Nucleus accumbens (tissue), 56 donors: ENCODE data around the gene TP53TG5.

Experiments used
- DNase-seq, 56 donors: peaks; one replicate each; lab custom pipeline; 2025; lab: John Stamatoyannopoulos, UW

TP53TG5 gene

GRCh38 chr20:45347936-45348778 lies 30.0 kb downstream of the TP53TG5 start, which contains the start of gene SDC4:
Gene SDC4 (minus strand): TSS chr20:45348424. CDS start chr20:45348384, 40 bp downstream.
- peak in 28 of 56 donors; percentile 7 to 79 (median 34) for DNase-seq

DNA sequence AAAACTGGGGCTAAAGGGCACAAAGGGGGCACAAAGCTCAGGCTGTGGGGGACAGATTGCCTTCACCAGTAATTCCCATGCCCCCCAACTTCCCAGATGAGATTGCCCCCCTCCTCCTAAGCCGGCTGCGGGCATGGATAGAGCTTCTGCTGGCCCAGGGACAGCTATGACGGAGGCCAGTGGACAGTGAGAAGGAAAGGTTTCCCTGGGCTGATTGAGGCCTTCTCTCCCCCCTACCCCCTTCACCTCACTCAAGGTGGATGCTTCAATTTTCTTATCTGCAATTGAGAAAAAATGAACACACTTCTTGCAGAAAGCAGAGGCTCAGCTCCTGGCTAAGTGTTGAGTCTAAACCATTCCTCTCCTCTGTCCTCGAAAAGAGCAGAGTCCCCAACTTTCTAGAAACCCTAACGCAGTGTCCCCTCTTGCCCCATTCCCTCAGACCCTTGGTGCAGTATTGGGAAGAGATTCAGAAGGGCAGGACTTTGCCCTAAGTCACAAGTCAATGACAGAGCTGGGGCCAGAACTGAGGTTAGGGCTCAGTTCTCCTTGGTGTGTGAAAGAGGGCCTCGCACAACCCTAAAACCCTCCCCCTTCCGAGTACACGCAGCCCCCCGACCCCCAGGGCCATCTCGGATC lies 30.7 kb downstream of the TP53TG5 start:
- no peak for DNase-seq

GRCh38 chr20:45346851-45347250 lies 31.3 kb downstream of the TP53TG5 start:
- DNase-seq: no peak

DNA sequence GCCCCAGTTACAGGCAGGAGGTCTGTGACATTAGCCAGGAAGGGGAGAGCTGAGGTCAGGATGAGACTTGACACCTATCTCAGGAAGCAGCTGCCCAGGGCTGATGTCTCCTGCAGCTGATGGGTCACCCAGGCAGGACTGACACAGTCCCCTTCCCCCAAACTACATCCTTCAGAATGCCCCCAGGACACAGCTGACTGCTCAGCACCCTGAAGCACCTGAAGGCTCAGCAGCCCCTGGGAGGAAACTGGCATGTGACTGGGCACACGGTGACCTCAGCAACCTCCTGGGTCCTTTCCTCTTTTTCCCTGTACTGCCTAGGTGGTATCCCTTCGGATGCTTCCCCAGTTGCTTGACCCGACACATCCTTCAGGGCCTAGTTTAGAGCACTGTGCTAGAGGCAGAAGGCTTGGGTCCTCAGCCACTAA lies 31.8 kb downstream of the TP53TG5 start:
- no peak for DNase-seq

- DNase-seq: peak in 1 of 56 donors; percentile 23
These were observed 32.8 kb downstream of the TP53TG5 start for GRCh38 chr20:45345104-45345936.

DNA sequence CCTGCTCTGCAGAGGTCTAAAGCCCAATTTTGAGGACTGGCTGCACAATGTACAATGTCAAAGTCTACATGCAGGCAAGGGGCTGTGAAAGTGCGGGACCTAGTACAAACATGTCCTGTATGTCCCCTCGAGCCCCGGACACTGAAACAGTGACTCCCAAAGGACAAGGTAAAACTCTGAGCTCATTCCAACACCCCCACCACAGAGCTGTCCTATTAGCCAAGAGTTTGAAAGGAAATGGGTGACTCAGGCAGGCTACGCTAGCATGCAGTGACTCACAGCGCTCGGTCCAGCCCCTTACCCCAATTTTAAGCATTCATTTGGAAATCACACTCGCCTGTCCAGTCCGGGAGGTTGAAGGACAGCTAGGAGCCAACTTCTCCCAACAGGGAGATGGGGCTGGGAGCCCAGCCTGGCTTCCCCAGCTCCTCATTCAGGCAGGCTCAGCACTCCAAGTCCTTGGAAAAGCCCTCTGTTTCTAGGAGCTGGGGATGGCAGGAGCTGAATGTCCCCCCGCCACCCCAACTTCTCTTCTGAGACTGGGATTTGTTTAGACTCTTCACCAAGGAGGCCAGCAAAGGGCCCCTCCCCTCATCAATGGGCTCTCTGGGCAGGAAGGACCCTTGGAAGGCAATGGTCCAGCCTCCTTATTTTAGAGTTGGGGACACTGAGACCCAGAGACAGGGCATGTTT lies 33.8 kb downstream of the TP53TG5 start:
- peak in 37 of 56 donors; percentile 9 to 73 (median 39) for DNase-seq

DNA sequence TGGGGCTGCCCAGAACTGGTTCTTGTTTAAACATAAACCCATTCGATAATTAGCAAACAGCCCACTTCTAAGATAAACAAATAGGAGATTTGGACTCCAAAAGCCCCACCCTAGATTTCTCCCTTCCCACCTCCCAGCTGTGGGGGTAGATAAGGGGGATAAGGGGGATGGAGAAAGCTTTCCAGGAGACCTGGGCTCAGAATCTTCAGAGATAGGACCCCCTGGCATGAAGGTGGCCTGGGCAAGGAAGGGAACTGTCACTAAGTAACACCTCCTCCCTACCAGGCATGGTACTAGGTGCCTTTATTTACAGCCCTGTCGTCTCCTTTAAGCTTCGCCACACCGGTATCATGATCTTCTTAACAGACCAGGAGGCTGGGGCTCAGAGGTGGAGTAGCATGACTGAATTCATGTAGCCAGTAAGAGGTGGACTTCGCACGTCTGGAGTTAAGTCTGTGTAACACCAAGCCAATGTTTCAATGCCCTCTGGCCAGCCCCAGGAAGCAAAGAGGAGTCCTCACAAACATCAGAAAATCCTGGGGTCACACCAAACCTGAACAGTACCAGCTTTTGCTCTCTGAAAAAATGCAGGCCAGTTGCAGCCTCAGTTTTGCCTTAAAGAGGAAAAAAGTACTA lies 34.5 kb downstream of the TP53TG5 start:
- no peak for DNase-seq

- DNase-seq: peak in 1 of 56 donors; percentile 9
These were observed 35.1 kb downstream of the TP53TG5 start for GRCh38 chr20:45342855-45343531.

GRCh38 chr20:45341939-45342854 lies 35.9 kb downstream of the TP53TG5 start:
- DNase-seq: peak in 45 of 56 donors; percentile 8 to 72 (median 42)

GRCh38 chr20:45341579-45341938 lies 36.6 kb downstream of the TP53TG5 start:
- DNase-seq: peak in 1 of 56 donors; percentile 16

- no peak for DNase-seq
These were observed 37.2 kb downstream of the TP53TG5 start for GRCh38 chr20:45340951-45341350.

GRCh38 chr20:45340236-45340847 lies 37.8 kb downstream of the TP53TG5 start:
- DNase-seq: no peak

DNA sequence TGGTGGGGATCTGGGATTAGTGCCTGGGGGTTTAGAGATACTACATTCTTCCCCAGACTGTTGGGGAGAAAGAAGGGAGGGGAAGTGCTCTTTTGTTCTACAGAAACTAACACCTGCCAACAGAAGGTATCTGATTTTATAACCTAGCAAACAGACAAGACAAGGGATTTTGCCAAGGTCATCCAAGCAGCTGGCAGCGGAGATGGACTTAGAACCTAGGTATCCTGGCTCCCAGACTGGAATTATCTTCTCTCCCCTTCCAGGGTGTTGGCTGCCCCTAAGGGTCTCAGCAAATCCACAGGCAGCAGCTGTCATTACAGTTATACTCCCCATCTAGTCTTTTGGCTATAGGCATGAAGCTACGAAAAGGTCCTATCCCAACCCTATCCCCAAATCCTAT lies 38.3 kb downstream of the TP53TG5 start:
- no peak for DNase-seq

DNA sequence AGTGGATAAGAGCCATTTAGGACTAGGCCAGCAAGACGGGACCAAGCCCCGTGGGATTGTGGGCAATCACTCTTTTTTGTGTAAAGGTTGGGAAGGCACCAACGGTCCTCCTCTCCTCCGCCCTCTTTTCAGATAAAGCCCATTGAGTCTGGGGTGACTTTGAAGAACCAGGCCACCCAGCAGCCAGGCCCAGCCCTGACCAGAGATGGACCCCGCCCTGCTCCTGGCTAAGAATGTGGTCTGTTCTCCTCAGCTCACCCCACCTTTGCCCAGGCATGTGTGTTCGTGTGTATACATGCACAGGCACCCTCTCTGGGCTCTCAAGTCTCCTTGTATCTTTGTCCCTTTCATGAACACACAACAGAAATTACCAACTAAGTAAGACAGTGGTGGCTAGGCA lies 39.0 kb downstream of the TP53TG5 start:
- no peak for DNase-seq

DNA sequence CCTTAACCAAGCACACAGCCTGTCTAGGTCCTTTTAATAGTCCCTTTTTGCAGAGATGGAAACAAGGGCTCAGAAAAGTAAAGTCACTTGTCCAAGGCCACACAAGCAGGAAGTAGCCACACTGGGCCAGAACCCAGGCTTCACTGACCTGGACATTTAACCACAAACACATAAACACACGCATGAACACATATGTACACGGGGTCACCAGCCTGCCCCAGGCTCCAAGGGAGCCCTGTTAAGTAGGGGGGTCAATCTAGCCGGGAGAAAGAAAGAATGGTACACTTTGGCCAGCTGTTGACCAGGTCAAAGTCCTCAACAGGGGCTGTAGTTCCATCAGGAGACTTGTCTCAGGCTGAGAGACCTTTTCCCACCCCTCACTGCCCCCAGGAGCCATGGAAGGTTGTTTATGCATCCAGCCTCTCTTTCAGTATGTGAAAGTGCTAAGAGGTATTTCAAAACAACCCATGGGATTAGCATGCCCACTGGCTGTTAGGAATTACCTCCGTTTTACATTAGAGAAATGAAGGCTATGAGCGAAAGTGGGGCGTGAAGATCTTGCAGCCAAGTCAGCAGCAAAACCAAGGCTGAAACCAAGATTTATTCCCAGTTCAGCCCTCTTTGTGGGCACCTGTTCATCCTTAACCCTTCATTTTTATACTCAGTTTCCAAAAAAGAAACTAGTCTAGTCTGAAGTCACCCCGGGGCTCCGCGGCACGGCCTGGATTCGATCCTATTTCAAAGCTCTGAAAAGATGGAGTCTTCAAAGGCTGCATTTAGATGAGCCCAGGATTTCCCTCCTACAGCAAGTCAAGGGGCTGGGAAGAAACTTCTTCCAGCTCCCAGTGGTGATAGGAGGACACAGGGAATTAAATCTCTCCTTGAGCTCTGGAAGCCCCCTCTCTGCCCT lies 39.7 kb downstream of the TP53TG5 start:
- no peak for DNase-seq

GRCh38 chr20:45337367-45338120 lies 40.6 kb downstream of the TP53TG5 start:
- DNase-seq: peak in 6 of 56 donors; percentile 8 to 48 (median 38)
